Cerebellar nuclear complex (tissue), 1 donor: Measurements from ENCODE around the gene RAB40A.
"Not testable (repeated sequence)": the region's sequence is repeated elsewhere in the genome, so short reads cannot be mapped to it uniquely, and the experiment has no call there.

Experiments used
- DNase-seq, 2 experiments: peaks; one replicate each; lab custom pipeline; 2025; lab: John Stamatoyannopoulos, UW

The RAB40A gene

DNA sequence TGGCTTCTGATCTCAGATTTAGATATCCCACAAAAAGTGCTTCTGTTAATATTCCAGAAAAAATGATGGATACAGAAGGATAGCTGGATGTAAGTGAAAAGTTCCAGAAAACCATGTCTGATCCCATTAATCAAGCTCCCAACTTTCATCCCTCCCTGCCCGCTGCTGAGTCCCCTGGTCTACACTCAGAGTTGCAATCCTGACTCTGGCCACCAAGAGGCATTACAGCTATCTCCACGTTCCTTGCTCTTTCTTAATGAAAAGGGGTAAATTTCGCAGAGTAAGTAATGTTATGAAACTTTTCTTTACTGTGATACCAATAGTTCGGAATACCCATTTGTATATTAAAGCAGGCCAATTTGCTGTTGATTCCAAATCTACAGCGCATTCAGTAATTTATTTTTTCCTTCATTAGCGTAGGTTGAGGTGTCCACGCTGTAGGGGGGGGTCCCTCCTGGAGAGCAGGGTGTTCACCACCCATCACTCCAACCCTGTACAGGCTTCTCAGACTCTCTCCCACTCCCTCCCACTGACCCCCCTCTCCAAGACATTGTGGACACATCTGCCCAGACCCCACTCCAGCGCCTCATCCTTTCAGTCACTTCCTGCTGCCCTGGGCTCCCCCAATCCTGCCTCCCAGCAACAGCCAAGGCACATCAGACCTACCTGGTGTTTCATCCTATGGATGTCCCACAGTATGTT lies 55.1 kb downstream of the RAB40A start:
- DNase-seq: no peak

GRCh38 chrX:103461156-103461555 lies 58.1 kb downstream of the RAB40A start:
- no peak for DNase-seq

DNA sequence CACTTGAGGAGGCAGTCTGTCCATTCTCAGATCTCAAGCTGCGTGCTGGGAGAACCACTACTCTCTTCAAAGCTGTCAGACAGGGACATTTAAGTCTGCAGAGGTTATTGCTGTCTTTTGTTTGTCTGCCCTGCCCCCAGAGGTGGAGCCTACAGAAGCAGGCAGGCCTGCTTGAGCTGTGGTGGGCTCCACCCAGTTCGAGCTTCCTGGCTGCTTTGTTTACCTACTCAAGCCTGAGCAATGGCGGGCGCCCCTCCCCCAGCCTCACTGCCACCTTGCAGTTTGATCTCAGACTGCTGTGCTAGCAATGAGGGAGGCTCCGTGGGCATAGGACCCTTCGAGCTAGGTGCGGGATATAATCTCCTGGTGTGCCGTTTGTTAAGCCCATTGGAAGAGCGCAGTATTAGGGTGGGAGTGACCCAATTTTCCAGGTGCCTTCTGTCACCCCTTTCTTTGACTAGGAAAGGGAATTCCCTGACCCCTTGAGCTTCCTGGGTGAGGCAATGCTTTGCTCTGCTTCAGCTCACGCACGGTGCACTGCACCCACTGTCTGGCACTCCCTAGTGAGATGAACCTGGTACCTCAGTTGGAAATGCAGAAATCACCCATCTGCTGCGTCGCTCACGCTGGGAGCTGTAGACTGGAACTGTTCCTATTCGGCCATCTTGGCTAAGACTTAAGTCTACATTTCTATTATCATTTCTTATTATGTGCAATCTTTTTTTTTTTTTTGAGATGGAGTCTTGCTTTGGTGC lies 59.1 kb downstream of the RAB40A start:
- DNase-seq: not testable (repeated sequence)

DNA sequence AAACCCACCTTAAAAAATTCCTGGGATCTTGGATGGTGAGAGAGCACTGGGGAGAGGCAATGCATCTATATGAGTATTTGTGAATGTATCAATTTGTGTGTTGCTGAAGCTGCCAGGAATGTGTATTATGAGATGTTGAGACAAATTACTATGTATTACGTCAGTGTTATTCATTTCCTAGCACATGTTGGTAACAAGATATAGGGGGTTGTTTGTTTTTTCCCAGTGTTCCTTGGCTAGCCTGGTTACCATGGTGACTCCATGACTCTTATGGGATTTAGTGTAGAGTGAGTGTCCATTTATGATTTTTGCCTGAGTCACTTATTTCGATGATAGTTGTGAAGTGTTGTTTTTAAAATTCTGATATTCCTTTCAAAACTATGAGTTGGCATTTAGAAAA lies 65.6 kb downstream of the RAB40A start:
- no peak for DNase-seq
